GM12891 (cell line): Measurements from ENCODE around the gene GOLGA8K.
"Not testable (repeated sequence)": the region's sequence is repeated elsewhere in the genome, so short reads cannot be mapped to it uniquely, and the experiment has no call there.

ENCODE experiments used
- DNase-seq: peaks from one replicate; pipeline ENCODE4 v3.0.0; 2011; ENCODE audit warnings: low spot score; ENCODE audit not compliant: insufficient read length
- FAIRE-seq: peaks from 2 replicates; lab custom pipeline; 2011; peaks lifted over from hg19 to GRCh38; lab: Jason Lieb, UNC

The GOLGA8K gene

DNA sequence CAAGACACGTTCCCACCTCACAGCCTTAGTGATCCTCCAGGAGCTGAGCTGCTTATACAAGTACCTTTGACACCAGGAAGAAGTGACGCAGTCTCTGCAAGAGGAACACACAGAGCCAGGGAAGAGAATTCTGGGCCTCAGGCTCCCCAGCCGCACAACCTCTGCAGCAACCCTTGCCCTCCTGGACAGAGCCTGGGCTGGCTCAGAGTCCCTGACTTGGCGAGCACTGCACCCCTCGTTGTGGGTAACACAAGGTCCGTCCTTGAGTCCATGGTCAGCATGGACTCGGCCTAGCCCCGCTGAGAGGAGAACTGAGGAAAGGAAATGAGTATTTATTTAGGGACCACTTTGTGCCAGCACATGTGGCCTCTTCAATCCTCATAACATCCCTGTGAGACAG, 39.6 kb downstream of the GOLGA8K start:
- DNase-seq, FAIRE-seq: not testable (repeated sequence)

DNA sequence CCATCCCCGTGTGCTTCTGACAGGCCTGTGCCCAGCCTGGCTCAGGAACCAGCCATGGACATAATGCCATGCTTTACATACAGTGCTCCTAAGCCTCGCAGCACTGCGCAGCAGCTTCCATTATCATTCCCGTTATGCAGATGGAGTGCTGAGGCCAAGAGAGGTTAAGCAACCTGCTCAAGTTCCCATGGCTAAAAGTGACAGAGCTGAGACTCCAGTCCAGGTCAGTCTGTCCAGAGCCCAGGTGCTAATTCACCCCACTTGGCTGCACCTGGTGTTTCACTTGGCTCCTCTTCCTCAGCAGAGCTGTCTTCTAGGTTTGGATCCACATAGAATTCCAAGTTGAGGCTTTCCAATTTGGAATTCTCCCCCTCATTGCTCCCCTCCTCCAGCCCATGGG, 41.4 kb downstream of the GOLGA8K start:
- not testable (repeated sequence) for DNase-seq
- FAIRE-seq = peak; percentile 54

DNA sequence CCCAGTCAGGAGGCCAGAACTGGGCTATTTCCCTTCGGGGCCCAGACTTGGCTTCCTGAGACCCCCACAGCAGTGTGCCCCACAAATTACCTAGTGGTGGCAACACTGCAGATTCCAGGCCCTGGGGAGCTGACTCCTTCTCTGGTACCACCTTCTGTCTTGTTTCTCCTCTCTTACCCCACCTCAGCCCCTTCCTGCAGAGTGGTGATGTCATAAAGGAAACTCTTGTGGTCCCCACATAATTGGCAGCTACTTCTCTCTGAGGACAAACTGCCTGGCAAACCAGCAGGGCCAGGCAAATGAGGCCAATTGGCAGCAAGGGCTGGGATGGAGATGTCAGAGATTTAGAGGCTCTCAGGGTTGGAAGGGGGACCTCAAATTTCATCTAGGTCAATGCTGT, 44.6 kb downstream of the GOLGA8K start:
- not testable (repeated sequence) for DNase-seq, FAIRE-seq

DNA sequence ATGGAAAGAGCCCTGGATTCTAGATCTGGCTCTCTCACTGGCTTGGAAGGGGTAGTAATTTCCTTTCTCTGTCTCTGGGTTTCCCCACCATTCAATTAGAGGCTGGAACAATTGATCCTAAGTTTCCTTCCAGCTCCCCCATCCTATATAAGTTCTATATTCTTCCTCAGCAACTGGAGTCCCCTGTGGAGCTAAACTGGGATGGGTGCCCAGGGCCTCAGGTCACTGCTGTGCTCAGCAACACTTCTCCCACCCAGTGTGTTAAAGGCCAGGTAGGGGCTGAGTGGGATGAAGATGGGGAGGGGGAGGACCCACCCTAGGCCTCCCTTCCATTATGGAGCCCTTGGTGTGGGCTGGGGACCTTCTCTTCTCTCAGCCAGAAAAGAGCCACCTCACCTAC, 46.2 kb downstream of the GOLGA8K start:
- FAIRE-seq, DNase-seq: not testable (repeated sequence)

DNA sequence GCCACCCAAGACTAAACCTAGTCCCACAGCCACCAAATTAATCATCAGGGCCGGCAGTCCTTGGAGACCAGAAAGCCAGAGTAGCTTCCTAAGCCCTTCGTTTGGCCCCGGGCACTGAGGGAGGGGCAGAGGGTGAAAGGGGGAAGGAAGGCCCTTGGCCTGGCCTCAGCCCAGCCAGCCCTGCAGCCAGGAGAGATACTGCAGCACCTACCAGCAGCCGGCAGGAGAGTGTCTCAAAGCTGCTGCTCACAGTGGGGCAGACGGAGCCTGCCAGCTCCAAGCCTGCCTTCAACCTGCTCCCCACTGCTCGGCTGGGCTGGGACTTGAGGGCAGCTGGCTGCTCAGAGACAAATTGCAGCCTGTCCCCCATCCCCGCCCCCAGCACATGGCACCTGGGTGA, 50.3 kb downstream of the GOLGA8K start:
- not testable (repeated sequence) for DNase-seq

DNA sequence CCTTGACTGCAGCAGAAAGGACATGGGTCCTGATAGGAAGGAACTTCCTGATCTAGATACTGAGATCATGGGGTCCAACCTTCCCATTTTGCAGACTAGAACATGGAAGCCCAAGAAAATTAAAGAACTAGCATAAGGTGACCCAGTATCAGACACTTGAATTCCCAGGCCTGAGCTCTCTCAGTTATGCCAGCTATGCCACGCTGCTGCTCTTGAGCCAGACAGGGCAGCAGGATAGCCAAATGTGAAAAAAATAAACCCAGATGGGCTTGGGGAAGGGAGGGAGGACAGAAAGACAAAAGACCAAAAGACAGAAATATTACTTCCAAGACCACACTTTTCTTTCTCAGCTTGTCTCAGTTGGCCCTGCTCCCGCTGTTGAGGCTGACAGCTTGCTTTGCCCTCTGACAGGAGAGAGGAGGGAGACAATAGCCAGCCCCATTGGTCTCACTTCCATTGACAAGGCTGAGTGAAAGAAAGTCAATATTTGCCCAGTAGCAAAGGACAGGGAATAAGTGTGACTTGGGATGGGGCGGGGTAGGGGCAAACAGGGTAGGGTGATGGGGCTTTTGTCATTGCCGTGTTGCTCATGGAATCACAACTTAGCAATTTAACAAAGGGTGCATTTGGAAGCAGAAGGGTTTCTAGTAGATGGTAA, 52.4 kb downstream of the GOLGA8K start:
- FAIRE-seq, DNase-seq: not testable (repeated sequence)

More for the DNA sequence above, 50.3 kb downstream of the GOLGA8K start:
- FAIRE-seq = not testable (repeated sequence)

DNA sequence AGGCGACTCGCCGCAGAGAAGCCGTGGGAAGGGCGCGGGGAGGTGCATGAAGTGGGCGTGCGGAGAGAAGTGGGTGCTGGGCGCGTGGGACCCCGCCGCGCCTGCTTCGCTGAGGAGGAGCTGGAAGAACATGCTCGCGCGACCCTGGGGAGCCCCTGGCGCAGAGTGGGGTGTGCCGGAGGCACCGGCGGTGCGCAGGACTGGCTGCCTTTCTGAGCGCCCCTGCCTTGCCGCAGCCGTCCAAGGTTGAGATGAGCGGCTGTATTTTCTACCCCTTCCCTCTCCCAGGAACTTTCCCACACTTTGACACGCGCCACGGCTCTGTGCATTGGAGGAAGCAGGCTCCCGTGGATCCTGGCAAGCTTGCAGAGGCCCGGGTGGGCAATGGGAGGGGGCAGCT, 56.1 kb downstream of the GOLGA8K start:
- not testable (repeated sequence) for DNase-seq, FAIRE-seq

DNA sequence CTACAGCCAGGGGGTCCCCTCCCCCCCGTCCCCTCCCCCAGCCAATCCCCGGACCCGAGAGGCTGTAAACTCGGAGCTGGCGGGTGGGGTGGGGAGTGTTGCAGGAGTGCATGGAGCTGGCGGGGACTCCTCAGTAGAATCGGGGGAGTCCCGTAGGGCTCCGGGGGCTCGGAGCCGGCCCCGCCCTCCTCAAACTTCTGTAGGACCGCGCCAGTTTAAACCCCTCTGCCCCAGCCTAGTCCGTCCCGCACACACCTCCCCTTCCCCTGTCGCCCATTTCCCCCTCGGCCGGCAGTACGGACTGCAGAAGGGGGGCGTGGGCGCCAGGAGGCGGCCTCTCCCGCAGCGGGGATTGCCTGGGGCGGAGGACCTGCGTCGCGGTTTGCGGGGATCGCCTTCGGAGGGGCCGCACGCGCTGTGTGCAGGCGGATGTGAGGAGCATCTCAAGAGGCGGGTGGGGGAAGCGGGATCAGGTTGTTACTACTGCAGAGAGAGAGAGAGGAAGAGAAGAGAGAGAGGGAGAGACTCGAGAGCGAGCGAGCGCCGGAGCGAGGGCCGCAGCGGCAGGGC, 57.0 kb downstream of the GOLGA8K start:
- not testable (repeated sequence) for FAIRE-seq

DNA sequence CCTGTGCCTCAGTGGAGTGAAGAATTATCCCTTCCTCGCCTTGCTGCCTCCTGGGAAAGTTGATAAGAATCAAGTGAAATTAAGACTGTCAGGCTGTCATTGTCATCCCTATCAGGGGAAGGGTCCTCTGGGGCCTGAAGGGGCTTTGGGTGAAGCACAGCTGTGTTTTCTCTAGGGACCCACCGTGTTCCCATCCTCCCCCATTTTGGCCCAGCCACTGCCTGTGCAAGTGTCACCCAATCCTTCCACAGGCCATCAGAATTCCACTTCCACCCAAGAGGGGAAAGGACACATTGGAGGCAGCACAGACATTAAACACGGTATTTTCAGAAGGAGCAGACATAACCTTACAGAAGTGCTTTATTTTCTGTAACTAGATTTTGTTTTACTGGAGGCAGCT, 59.2 kb downstream of the GOLGA8K start:
- not testable (repeated sequence) for DNase-seq, FAIRE-seq

More for the DNA sequence above, 57.0 kb downstream of the GOLGA8K start:
- DNase-seq = not testable (repeated sequence)
